ENCODE measurements around the gene GLIS1.

The GLIS1 gene

DNA sequence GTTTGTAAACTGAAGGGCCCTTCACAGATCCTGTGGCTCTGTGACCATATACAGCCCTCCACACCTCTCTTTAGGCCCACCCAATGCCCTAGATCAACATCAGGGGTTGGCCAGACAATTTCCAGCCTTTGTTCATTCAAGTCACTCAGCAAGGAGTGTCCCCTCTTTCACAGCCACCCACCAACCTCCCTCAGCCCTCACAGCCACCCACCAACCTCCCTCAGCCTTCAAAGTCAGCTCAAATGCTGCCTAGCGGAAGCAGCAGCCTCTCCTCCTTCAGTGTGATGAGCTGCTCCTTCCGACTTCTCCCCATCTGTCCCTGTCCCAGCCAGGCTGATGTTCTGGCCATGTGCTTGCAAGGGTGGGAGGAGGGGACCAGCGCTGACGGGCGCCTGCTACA lies 208.4 kb downstream of the GLIS1 start:
- DNase-seq (ENCODE audit: low read depth in 2 of 2): no peak

DNA sequence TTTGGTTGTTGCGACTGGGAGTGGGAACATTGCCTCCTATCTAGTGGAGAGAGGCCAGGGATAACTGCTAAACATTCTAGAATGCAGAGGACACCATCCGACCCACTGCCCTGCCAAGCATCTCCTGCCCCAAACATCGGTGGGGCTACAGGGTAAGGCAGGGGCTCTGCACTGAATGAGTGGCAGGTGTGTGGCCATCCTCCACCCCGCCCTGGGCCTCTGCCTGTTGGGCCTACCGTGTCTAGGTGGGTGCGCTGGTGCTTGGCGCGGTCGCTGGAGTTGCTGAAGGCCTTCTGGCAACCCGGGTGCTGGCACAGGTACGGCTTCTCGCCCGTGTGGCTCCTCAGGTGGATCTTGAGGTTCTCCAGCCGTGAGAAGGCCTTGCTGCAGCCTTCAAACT lies 209.4 kb downstream of the GLIS1 start:
- DNase-seq (ENCODE audit: low read depth in 2 of 2): no peak

DNA sequence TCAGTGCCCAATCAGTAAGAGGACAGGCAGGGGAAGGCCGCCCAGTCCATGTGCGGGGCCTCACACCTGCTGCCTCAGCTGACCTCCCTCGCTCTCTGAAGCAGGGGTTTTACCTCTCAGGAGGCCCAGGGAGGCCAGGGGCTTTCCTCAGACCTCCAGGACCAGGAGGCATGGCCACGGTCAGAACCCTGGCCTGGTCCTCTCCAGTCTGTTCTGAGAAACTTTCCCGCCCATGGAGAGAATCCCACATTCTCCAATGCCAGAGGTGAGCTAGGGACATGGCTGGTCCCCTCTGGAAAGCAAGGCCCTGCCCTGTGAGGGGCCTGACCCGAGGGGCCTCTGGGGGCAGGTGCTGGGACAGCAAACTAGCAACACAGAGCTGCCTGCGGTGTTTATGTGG lies 211.6 kb downstream of the GLIS1 start:
- no peak for DNase-seq (ENCODE audit: low read depth in 2 of 2)

DNA sequence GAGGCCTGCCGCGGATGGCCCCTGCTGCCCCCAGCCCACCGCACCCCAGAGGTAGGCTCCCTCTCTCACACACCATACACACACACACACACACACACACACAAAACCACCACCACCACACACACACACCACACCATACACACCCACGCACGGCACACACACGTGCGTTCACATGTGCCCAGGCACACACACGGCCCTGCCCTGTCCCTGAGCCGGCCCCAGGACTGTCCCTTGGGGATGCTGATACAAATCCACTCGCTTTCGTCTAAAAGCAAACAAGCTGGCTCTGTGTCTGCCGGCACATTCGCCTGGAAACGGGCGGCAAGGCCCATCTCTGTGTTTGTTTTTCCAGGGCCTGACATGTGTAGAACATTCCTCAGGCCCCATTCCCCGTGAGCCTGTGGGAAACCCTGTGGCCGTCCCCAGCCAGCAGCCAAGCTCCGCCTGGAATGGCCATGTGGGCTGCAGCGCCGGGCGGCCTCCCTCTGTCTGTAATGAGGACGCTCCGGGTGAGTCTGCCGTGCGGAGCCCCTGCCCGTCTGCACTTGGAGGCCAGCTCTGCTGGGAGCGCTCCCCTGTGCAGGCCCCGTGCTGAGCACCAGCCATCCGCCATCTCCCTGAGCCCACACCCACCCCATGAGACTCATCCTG lies 212.4 kb downstream of the GLIS1 start:
- DNase-seq (ENCODE audit: low read depth in 2 of 2): no peak

DNA sequence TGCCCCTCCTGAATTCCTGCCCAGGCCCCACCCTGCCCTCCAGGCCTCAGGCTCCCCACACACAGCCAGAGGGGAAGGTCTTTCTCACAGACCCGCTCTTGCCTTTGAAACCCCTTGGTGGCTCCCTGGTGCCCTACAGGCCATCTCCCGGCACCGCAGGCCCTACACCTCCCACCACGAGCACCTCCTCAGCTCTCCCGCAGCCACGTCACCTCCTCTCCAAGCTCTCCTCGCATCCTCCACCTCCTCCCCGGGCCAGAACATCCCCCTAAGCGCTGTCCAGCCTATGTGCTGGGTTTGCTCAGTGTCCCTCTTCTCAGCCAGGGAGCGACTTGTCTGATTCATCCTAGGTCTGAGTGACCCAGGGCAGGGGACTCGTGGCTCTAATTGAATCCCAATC lies 213.4 kb downstream of the GLIS1 start:
- no peak for DNase-seq (ENCODE audit: low read depth in 2 of 2)

DNA sequence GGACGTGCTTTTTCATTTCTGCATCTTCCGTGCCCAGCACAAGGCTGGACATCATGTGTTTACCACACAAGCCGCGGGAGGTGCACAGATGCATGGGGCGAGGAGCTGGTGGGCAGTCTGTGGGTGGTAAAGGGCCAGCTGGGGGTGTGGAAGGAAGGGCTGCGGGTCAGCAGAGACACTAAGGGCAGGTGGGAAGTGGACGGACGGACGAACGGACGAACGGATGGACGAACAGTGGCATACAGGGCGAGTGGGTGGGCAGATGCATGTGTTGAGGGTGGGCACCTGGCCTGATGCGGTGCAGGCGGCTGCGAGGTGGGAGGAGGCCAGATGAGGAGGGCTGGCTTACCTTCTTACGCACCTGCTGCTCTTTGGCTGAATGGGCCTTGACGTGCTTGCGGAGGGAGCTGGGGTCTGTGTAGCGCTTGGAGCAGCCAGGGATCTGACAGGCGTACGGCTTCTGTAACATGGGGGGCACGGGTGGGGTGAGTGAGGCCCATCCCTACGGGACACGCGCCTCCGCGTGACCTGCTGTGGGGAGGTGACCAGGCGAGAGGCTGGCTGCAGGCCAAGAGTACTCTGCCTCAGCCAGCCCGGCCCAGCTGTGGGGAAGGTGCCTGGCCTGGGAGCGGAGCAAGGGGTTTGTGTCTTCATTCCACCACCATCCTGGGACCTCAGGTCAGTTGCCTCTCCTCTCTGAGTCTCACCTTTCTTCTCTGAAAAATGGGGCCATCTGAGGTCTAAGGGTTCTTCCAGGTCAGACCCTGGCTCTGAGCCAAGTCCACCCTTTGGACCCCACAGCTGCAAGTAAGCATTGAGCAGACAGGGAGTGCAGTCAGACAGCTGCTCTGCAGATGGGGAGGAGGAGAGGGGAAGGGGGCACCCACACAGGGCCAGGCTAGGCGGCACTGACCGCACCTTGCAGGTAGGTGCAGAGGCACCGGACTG lies 214.3 kb downstream of the GLIS1 start:
- DNase-seq (ENCODE audit: low read depth in 2 of 2): no peak

DNA sequence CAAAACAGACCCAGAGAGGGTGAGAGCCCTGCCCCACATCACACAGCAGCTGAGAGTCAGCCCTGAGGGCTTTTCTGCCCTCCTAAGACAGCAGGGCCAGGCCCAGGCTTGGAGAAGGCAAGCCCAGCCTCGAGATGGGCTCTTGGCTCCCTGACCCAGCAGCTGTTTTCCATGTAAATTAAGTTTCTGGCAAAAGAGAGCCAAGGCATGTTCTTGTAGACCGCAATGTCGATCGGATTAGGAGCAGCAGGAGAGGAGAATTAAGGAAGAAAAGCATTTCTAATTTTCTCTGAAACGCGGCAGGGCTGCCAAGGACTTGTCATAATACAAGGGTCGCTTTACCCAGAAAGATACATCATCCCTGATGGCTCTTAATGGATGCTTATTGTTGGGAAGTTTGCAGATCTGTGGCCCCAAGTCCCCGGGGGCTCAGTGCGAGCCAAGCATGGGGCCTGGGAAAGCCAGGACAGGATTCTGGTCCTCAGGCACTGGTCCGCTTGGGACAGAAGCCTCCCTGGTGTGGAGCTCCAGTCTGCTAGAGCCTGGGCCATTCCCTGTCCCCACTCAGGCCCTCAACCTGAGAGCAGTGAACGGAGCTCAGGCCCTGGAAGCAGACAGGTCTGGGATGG lies 216.9 kb downstream of the GLIS1 start:
- no peak for DNase-seq (ENCODE audit: low read depth in 2 of 2)

DNA sequence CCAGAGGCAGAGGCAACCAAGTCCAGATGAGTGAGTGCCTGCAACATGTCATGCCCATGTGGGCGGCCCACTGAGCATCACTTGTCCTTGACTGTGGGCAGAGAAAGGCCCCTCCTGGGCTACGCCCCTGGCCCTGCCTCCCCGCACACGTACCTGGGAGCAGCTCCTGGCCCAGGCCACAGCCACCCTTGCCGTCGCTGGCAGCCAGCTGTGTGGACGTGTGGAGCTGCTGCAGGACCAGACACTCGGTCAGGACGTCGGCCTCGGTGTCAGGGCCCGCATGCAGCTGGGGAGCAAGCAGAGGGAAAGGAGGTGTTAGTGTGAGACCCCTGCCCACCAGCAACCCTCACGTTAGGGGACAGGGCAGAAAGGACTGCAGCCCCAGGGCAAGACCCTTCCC lies 218.5 kb downstream of the GLIS1 start:
- no peak for DNase-seq (ENCODE audit: low read depth in 2 of 2)

DNA sequence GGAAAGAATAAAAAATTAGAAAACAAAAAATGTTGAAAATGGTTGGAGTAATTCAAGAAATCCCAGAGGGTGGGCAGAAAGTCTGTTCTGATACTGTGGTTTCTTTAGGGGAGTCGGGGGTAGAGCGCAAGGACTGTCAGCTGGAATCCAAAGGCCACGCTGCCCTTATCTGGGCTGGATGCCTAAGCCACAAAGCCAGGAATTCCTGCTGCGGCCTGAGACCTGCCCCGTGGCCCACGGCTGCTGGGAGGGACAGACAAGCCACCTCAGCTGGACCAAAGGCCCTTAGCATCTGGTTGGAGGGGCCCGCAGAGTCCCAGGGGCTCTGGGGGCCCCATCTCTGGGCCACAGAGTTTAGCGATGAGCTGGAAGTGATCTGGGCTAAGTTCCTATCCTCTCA lies 219.5 kb downstream of the GLIS1 start:
- no peak for DNase-seq (ENCODE audit: low read depth in 2 of 2)

DNA sequence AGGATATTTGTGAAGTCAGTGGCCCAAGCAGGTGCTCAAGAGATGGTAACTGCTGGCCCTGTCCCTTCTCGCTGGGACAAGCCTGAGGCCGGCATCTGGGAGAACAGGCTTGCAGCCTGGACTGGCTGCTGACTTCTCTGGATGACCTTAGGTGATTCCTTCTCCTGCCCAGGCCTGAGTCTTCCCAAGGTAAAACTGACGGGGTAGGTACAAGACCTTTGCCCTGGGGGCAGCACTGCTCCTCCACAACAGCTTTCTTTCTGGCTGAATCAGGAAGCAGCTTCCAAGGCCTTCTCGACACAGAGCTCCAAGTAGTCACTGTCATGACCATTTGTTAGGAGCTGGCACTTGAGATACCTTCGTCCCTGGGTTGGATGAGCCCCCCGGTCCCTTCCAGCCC lies 220.2 kb downstream of the GLIS1 start:
- no peak for DNase-seq (ENCODE audit: low read depth in 2 of 2)

DNA sequence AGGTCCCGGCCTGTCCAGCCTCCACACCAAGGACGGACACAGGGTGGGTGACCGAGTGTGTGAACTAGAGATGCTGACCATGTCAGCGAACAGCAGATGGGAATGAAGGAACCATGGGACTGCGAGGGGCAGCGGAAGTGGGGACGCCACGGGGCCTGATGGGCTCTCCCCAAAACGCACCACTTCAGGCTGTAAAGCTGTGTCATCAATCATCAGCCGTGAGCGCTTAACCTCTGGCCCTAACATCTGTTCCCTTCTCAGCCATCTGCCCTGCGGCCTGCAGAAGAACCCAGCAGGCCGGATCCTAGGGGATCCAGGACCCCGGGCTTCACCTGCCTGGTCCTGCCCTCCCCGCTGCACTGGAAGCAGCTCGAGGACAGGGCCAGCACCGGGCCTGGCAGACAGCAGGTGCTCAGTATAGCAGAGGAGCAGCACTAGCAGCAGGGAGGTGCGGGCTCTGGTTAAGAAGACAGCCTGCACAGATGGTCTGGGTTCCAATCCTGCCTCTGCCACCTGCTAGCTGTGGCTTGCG lies 221.1 kb downstream of the GLIS1 start:
- no peak for DNase-seq (ENCODE audit: low read depth in 2 of 2)

DNA sequence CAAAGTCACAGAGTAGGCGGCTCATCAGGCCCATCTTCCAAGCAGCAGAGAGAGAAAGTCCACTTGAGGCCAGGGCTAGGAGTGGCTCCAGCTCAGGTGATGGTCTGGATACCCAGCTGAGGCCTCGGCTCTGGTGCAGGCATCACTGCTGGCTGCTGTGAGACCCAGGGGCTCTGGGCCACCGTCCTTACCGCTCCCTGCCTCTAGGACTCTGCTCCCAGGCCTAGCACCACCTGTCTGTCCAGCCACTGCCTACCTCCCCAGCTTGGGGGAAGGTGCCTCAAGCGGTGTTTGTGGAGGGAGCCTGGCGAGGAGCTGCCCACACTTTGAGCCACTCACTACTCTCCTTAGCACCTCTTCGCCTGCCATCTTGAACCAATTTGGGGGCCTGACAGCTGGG lies 221.9 kb downstream of the GLIS1 start:
- no peak for DNase-seq (ENCODE audit: low read depth in 2 of 2)

DNA sequence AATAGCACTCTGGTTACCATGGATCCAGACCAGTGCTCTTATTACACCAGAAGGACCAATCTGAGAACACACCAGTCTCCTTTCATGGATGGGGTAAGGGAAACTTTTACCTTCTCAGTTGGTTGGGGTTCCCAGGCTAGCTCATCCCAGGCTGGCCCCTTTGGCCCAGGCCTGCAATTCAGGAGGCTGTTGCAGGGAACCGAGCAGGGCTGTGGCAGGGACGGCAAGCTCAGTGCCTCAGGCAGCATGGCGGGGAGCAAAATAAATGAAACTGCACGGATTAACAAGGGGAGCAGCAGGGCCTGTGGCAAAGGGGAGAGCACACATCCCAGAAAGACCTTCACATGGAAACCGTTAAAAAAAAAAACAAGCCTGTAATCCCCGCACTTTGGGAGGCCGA lies 222.8 kb downstream of the GLIS1 start:
- DNase-seq (ENCODE audit: low read depth in 2 of 2): no peak

DNA sequence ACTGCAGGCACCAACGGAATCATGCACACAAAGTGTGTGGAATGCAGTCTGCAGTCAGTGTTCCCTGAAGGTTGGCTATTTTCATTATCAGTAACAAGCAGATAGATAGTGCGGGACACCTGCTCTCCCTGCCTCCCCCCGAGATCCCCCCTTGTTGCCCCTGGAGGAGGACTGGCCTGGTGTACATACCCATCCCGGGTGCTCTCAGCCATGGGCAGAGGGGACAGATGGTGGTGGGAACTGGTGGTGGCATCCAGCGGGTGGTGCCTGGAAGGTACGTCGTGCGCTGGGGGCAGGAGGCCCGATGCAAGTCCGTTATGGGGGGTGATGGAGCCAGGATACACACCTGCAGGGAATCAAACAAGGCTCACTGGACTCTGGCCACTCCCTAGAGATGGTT lies 224.5 kb downstream of the GLIS1 start:
- no peak for DNase-seq (ENCODE audit: low read depth in 2 of 2)

DNA sequence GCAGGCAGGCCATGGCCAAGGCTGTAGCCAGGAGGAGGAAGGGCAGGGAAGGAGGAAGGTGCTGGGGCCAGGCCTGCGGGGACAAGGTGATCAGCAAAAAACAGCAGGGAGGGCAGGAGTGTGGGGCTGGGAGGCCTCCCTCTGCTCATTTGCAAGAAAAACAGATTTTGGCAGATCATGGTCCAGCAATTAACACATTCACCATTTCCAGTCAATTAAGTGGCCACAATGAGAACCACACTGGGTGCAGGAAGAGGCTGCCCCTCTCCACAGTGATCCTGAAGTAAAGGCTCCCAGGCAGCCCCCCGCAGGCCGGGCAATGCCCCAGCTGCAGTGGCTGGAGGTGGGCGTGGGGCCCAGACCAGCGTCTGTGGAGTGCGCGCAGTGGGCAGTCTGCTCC lies 225.1 kb downstream of the GLIS1 start:
- DNase-seq (ENCODE audit: low read depth in 2 of 2): no peak

DNA sequence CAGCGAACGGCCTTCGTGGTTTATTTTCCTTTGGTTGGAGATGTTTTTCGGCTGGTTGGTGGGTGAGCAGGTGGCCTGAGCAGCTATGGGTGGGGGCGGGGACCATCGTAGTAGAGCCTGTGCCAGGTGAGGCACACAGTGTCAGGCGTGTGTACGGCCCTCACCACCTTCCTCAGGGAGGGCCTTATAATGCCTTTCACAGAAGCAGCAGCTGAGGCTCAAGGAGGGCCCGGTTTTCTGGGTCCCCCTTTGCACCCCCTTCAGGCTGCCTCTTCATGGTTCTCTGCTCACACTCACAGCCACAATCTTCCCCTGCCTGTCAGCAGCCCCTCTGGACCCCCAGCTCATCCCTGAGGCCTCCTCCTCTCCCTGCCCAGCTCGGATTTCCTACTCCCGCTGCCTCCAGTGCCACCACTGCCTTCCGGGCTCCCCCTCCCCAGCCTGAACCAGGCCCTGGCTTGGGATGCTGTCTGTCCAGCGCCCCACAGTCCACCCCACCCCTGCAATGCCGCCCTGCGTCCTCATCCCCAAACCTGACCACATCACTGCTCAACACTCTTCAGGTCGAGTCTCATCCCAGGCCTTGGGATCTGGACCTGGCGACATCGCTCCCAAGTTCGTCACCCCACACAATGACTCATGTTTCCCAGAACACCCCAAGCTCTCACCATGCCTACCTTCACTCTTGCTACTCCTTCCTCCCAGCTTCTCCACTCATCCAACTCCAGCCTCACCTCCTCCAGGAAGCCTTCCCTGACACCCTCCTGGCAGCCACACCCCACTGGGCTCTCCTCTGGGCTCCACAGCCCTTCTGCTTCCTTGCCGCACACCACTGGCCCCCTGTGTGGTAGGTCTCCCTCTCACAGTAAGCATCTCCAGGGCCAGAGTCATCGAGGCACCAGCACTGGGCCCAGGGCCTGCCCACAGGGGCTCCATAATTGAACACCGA lies 225.9 kb downstream of the GLIS1 start:
- DNase-seq (ENCODE audit: low read depth in 2 of 2): no peak

DNA sequence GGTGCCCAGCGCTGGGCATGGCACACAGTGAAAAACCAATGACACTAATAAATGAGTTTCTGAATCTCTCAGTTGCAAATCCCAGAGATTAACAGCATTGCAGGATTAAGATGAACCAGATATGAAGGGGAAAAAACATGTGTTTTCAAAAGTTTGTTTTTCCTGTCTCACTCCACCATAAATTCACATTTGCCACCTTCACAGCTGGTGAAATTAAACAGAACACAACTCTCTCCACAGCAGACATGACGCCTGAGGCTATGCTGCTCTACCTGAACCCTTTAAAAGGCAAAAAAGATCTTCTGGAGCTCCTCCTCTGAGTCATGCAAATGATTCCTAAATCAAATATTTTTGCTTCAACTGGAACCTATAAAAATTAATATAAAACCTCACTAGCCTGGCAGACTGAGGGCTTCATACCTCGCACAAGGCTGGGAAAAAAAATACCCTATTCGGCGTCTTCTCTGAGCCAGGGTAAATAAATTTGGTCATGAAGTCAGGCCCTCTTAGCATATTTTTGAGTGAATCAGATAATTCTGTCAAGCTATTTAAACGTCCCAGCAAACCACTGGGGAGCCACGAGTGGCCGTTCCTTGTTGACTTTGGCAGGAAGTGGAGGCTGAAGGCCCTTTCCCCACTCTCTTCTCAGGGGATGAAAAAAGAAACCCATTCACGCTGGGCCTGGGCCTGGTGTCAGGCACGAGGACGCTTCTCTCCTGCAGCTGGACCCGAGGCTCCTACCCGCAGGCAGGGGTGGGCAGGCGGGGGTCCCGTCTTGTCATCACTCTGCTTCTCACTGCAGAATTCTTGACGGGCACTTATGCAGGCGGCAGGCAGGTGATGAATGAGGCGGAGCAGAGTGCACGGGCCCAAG lies 226.8 kb downstream of the GLIS1 start:
- no peak for DNase-seq (ENCODE audit: low read depth in 2 of 2)

DNA sequence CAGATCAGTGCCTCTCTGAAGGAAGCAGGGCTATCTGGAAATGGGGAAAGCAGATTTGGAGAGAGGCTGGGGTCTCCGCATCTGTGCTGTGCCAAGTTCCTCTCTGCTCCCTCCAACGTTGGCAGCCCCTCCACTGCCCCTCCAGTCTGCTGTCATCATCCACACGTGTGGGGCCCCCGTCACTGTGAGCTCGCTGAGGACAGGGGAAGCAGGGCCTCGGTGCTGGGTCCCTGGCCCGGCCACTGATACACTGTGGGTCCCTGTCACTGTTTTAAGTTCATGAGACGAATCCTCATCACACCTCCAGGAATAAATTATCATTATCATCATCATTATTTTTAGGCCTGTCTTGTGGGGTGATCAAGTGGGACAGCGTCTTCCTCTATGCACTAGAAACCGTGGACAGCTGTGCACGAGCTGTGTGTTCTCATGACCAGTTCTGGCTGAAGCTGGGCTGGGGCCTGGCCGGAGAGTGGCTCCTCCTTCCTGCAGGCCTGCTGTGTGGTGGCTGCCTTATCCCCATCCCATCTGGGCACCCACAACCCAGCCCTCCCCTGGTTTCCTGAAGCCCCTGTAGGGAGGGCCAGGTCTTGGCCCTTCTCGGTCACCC lies 227.5 kb downstream of the GLIS1 start:
- no peak for DNase-seq (ENCODE audit: low read depth in 2 of 2)

DNA sequence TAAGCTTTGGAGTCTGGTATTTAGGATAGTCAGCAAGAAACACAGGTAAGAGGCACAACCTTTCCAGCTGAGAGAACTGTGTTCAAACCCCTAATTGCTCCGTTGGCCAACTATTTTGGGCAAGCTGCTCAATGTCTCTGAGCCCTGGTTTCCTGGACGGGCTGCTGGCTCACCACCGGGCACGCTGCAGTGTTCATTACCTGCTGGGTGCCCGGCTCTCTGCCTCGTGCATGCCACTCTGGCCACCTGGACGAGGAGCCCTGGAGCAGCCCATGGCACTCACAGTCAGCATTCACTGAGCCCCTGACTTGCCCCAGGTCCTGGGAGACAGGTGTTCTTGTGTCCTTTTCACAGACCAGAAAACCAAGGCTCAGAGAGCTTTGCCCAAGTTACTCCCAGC lies 228.7 kb downstream of the GLIS1 start:
- DNase-seq (ENCODE audit: low read depth in 2 of 2): no peak

DNA sequence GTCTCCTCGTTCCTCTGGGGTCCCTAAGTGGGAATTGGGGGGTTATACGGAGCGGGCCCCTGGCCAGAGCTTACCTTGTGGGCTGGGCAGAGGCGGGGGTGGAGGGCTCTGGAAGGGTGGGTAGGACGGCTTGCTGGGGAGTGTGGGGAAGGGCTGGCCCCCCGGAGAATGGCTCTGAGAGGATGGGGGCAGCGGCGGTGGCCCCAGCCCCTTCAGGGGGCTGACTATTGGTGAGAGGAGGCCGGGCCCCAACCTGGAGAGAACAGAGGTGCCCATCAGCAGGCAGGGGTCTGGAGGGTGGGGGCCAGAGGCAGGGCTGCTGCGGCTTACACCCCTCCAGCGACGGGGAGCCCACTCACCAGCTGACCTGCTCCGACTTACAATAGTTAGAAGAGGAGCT lies 229.2 kb downstream of the GLIS1 start:
- DNase-seq (ENCODE audit: low read depth in 2 of 2): no peak
